Left hindlimb (tissue), 1 donor: ENCODE measurements around the gene MIDN.

Source experiments
- DNase-seq: peaks from one replicate; pipeline ENCODE4 v3.0.0-alpha.2; 2018

Gene MIDN

DNA sequence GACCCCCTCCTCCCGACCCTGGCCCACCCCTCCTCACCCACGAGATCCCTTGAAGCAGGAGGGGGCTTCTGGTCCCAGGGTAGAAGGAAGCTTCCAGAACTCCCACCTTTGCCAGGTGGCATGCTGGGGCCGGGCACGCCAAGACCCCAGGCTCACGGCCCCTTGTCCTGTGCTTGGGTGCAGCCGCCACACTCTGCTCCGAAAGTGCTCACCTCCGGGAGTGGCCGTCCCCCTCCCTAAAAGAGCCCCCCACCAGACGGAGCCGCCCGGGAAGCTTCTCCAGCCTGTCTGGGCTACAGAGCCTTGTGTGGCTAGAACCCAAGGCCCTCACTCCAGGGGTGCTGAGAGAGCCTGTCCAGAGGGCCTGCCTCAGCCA is 35.5 kb downstream of the MIDN start:
- DNase-seq = no peak

DNA sequence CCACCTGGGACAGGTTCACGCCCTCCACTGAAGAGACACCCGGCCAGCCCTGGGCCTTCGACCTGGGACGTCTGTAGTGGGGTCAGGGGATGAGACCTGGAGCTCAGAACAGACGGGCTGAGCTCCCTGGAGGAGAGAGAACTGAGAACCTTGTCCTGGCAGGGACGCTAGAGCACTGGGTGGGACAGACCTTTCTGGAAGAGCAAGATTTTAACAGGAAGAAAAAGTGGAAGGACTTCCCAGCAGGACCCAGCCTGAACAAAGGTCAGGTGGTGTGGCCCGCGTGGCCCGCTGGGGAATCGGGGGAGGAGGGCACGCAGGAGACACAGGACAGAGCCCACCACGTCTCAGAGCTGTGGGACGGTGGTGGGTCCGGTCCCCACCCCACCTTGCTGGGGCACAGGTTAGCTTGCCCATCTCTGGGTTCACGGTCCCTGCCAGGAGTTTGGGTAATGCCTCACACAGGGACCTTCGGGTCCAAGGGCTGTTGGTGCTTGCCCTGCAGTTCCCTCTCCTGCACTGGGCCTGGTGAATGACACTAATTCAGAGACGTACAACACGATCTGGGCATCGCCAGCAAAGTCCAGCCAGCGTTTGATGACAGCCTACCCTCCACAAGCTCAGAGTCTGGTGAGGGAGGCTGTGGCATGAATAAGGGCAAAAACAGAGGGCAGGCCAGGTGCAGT is 36.1 kb downstream of the MIDN start:
- no peak for DNase-seq

DNA sequence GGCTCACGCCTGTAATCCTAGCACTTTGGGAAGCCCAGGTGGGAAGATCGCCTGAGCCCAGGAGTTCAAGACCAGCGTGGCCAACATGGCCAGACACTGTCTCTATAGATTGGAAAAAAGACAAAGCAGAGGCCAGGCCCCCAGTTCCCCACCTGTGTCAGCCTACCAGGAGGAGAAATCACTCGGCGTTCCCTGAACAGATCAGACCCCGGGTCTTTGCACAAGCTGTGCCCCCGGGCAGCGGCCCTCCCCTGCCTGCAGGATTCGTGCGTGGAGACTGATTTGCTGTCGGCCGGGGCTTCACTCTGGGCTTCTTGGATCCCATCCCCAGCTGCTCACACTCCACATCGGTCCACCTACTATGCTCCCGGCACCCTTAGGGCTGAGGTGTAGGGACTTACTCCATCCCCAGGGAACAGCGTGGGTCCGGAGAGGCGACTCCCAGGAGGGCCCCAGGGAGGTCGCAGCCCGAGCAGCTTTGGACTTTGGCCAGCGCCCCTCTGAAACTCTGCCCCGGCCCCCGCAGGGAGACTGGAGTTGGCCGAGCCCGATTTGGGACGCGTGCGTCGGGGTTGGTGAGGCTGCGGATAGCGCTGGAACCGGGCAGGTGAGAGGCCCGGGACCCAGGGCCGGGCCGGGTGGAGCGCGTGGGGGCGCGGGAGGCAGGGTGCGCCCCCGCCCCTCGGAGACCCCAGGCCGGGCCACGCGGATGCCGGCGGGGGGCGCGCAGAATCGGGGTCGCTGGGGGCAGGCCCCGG is 36.8 kb downstream of the MIDN start:
- no peak for DNase-seq

DNA sequence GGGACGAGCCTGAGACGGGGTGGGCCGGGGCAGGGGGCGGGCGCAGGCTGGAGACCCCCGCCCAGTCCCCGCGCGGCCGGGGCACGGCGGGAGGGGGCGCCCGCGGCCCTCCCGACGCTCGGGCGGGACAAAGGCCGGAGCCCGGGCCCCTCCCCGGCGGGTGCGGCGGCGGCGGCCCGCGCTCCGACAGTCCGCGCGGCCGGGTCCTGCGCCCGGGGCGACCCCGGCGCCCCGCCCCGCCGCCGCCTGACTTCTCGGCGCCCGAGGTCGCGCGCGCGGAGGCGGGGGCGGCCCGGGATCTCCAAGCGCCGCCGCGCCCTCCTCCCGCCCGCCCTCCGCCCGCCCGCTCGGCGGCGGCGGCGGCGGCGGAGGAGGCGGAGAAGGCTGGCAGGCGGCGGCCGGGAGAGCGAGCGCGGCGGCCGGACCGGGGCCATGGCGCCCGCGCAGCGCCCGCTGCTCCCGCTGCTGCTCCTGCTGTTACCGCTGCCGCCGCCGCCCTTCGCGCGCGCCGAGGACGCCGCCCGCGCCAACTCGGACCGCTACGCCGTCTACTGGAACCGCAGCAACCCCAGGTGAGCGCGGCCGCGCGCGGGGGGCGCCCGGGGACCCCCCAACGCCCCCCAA is 37.5 kb downstream of the MIDN start, which contains the start of gene EFNA2:
EFNA2 (plus strand) TSS at position 137 of the 624 bp plus-strand sequence; CDS start at position 433, 296 bp downstream.
- no peak for DNase-seq

DNA sequence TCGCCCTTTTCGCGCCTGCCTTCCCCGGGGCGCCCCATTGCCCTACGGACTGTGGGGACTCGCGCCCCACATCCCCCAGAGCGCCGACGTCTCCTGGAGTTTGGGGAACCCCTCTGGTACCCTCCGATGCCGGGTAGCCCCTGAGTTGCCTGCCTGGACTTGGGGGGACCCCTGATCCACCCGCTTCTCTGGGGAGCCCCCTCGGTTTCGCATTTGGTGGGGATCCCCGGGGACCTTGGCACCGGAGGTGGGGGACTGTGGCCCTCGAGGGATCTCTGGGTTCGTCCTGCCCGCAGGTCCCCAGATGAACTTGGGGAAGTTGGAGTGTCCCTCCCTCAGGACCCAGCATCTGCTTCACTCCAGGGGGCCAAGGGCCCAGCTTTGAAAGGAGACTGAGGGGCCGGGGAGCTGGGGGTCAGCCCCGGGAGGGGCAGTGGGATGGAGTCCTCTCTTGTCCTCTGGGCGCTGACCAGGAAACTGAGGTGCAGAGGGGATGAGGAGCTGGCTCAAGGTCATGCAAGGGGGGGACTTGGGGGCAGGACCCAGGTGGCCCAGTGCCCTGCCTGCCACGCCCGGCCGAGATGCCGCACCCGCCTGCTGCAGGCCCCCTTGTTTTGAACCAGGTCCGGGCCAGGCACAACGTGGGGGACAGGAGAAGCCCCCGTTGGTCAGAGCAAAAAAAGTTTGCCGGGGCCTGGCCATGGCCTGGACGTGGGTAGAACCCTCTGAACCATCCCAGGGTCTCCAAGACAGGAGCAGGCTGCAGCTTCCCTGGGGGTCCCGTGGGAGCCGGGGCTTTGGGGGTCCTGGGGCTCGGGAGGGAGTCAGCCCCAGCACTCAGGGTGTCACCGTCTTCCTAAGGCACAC is 38.3 kb downstream of the MIDN start:
- no peak for DNase-seq

DNA sequence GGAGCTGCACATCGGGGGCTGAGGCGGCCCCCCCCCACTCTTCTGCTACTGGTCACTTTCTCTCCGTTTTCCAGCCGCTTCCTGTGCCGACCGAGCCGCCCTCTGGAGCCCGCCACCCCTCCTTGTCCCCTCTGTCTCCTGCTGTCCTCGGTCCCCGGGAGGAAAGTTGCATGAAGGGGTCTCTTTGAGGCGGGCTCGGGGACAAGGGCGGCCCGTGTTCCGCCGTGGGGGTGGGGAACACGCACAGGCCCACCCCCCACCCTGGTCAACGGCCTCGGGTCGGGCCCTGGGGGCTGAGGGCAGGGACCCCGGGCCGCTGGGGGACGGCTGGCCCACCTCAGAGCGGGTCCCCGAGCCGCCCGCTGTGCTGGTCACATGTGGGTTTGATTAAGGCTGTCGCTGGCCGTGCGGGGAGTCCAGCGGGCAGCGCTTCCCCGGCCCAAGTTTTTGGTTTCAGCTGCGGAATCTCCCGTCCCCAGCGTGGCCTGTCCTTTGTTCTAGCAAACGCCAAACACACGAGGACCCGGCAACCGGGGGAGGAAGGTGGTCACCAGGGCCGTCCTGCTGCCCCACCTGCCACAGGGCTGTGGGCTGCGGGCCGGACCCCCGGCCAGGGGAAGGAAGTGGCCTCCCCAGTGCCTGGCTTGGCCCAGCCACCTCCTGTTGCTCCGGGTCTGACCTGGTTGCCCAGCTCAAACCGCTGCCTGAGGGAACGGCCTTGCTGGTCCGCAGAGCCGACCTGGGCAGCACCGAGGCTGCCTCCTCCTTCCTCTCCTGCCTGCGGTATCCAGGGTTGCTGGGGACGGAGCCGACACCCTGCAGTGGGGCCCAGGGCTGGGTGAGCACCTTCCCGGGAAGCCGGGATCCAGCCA is 39.2 kb downstream of the MIDN start:
- no peak for DNase-seq

DNA sequence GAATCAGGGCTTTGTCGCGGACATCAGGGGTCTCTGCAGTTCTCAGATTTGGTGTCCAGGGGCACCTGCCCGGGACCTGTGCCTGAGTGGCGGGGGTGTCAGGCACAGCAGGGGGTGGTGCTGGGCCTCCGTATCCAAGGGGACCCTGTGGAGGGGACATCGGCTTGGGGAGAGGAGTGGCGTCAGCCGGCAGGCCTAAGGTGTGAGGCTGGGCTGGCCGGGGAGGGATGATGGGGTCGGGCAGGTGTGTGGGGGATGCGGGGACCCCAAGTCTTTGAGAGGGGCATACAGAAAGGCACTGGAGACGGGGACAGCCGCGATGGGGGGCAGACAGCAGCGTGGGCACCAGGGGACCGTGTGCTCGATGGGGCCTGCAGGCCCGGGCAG is 39.8 kb downstream of the MIDN start:
- no peak for DNase-seq

DNA sequence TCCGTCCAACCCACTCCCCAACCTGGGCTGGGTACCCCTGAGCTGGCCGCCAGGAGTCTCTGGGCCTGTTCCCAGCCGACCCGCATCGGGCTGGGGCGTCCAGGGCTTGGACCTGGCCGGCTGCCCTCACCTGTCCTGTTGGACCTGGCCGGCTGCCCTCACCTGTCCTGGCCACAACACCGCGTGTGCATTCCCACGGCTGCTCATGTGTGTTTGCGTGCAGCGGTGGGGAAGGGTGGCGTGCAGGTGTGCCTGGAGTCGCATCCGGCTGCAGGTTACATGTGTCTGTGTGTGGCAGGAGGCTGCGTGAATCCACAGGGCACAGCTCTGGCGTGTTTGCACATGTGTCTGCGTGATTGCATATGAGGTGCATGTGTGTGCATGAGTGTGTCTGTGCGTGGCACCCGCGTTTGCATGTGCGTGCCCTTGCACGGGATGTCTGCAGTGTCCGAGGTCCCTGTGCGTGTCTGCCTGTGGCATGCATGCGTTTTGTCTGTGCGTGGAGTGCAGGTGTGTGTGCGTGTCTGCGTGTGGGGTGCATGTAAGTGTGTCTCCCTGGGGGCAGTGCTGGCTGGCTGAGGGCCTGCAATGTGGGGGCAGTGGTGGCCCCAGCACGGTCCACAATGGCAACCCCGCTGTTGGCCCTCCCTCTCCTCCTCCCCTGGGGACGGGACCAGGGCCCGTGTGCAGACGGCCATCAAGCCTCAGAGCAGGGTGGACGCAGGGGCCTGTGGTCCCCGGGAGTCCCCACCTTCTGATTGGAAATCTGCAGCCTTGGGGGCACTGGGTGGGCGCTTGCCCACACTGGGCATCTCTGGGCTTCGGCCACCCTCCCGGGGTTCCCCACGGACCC is 40.7 kb downstream of the MIDN start:
- no peak for DNase-seq

DNA sequence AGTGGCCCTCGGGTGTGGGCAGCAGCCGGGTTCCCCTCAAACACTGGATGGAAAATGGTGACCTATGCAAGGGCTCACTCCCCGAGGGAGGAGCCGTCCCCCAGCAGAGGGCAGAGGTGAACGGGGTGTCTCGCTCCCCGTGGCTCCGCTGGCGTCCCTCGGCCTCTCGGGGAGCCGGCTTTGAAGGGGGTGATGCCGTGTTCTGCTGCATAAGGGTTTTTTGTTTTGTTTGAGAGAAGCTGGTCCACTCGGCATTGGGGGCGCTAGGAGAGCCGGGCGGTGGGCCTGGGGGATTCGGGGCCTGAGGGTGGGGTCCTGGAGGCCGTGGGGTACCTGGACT is 41.3 kb downstream of the MIDN start:
- no peak for DNase-seq

DNA sequence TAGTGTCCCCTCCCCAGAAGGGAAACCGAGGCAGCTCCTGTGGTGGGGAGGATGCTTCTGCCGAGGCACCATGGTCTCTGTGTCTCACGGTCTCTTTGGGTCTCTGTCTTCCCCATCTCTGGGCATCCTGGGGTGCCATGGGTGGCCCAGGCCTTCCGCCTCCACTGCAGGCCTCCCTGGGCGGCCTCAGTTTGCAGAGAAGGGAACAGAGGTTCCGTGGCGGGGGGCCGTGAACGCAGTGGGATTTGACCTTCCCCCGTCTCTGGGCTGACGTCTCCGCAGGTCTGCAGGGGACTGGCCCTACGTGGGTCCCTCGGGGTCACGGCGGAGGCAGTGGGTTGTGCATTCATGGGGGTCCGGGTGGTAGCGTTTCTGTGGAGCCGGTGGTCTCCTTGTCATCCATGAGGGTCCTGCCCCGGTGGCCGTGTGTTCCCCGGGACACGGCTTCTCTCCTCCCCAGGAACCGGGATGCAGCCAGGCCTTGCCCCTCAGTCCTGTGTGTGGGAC is 41.9 kb downstream of the MIDN start:
- DNase-seq = no peak

DNA sequence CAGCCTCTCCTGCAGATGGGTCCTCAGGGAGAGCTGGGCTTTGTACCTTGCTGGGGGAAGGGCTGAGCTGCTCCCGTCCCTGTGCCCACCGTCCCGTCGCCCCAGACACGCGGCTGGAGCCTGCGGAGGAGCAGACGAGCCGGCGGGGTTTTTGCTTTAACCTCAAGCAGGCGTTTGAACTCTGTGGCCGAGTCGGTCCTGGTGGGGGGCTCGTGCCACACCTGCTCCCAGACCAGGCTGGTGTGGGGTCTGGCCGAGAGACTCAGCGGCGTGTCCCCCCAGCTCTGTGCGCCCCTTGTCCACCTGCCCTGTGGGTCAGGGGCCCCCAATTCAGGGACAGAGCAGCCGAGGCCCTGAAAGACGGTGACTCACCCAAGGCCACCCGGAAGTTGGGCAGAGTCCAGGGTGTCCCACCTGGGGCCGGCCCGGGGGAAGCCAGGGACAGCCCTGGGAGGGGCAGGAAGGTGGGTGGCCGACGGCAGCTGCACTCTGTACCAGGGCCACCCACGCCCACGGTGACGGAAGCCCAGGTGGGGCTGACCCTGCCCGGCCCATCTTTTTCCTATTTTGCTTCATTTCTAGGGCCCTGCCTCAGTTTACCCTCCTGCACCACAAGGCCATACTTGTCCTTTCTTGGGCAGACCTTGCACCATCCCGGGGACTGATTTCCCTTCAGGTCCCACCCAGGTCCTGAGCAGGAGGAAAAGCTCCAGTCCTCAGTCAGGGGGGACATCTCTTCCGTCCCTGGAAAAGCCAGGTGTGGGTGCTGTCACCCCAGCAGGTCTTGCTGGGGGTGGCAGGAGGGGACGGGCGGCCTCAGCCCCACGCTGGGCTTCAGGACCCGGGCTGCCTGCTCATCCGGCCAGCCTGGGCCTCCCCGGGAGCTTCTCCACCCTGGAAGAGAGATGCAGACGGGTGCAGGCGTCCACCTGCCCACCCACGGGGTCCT is 42.6 kb downstream of the MIDN start:
- no peak for DNase-seq

DNA sequence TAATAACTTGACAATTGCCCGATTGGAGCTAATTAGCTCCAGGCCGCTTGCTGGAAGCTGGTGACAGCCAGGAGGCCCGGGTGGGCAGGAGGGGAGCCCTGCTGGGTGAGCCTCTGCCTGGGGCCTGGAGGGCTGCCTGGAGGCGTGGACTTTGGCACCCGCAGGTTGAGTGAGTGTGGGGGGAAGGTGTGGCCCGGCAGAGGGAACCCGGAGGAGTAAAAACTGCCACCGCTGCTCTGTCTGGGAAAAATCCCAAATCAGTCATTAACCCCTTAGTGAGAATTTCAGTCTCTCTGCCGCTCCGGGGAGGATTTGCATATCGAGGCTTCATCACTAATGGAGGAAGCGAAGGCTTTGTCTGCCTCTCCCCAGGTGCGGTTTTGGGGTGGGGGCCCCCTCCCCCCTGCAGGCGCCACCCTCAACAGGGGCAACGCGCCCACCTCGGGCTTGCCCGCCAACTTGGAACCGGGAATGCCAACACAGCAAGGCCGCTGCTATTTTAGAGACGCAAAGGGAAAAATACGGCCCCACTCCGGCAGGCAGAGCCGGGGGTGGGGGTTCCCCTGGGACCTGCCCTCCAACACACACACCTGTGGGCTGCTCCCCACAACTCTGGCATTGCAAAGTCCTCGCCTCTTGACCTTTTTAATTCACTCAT is 43.5 kb downstream of the MIDN start:
- no peak for DNase-seq

DNA sequence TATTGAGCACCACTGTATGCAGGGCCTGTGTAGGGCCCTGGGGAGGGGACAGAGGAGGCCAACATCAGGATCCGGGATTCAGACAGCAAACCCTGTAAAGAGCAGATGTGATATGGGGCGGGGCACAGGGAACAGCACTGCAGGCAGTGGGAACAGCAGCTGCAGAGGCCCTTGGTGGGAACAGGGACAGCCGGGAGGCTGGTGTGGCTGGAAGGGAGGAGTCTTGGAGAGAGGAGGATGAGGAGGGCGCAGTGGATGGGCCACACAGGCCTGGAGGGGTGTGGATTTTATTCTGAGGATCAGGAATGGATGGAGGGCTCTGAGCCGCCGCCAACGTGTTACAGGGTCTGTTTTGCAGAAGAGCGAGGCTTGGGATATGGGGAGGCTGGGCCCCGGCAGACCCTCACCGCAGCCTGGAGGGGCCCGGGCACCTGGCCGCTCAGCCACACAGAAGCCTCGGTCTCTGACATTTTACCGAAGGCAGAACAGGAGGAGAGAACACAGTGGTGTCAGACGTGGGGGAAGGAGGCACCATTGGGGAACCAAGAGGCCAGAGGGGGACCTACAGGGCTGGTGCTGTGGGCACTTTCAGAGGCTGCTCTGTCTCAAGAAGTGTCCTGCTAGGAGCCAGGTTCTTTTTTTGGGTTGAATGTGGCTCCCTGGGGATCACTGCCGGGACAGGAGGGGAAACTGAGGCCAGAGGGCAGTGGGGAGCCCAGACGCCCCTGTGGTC is 44.2 kb downstream of the MIDN start:
- DNase-seq = no peak

DNA sequence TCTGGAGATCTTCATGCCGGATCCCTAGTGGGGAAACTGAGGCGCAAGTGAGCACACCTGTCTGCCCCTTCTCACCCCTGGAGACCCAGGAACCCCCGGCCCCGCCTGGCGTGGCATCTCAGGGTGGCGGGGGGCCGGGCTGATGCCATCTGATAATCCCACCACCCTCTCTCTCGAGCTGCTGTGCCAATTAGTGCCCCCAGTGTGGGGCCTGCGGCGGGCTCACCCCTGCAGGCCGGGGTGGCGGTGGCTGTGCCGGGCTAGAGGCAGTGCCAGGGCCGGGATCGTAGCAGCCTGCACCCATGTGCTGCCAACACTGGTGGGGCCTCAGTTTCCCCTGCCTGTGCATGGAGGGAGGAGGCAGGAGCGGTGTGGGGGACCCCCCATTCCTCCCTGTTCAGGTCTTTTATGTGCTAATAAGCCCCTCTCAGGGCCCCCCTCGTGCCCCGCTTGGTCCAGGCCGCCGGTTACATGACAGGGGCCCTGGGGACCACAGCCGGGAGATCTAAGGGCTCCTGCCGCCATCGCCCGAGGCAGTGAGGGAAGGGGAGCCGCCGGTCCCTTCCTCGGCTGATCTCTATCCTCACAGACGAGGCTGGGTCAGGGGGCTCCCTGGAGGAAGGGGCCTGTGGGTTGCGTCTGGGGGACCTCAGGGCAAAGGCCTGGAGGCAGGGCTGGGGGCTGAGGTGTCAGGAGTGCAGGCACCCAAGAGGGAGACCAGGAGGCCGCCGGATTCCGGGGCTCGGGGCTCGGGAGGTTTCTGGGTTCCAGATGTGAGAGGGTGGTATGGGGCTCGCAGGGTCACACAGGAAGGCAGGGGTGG is 45.6 kb downstream of the MIDN start:
- no peak for DNase-seq

DNA sequence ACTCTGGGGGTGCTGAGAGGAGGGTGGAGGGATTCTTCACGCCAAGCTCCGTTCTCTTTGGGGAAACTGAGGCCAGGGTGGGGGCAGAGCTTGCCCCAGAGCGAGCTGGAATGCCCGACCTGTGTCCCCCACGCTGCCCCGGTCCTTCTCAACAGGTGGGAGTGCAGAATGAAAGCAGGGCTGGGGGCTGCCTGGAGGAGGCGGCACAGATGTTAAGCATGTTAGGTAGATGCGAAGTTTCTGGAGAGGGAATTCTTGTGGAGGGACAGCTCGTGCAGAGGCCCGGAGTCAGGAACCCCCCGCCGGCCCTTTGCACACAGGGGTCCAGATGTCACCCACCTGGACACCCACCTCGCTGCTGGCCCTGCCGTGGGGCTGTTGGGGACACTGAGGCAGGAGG is 46.3 kb downstream of the MIDN start:
- no peak for DNase-seq

DNA sequence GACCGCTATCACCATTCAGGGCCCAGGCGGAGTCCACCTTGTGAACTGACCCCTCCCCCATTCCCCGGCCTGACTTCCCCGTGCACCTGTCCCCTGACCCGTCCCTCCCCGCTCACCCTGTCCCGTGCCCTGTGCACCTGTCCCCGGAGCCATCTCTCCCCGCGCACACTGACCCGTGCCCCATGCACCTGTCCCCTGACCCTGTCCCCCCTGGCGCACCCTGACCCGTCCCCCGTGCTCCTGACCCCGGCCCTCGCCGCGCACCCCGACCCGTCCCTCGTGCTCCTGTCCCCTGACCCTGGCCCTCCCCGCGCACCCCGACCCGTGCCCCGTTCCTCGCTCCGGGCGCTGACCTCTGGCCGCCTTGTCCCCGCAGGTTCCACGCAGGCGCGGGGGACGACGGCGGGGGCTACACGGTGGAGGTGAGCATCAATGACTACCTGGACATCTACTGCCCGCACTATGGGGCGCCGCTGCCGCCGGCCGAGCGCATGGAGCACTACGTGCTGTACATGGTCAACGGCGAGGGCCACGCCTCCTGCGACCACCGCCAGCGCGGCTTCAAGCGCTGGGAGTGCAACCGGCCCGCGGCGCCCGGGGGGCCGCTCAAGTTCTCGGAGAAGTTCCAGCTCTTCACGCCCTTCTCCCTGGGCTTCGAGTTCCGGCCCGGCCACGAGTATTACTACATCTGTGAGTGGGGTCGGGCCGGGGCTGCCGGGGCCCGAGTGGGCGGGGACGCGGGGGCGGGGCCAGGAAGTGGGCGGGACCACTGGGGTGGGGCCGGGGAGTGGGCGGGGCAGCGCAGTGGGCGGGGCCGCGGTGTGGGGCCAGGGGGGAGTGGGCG is 47.0 kb downstream of the MIDN start:
- DNase-seq = no peak

DNA sequence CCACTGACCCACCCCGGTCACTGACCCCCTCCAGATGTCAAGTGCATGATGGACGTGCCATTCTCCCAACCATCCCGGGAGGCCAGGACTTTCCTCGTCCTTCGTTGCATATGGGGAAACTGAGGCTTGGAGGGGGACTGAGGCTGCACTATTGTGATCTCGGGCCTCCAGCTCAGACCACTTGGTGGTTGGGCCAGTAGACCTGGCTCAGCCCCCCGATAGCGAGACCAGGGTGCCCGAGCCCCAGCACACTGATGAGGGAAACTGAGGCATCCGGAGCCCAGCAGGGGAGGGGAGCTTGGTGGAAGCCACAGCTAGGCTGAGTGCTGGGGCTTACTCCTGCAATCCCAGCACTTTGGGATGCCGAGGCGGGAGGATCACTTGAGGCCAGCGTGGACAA is 47.7 kb downstream of the MIDN start:
- no peak for DNase-seq
